ENCODE results near the gene GNAS.
A peak's percentile ranks its signal among the peaks of the same experiment; 100 is the strongest.

The GNAS gene

DNA sequence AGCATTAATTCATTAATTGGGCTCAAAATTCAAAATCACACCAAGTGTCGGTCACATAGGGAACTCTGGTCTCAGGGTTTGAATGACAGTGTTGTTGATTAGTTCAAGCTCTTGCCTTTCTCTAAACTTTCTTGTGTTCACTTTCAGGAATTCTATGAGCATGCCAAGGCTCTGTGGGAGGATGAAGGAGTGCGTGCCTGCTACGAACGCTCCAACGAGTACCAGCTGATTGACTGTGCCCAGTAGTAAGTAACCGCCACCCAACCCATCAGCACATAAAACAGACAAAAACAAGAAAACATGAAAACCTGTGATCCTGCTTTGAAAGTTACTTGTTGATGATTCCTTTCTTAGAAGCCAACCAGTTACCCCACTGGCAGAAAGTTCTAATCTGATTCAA is 52.7 kb downstream of the GNAS start:
- Histone ChIP-seq H3K4me3 (ENCODE audit: low read depth in 1 of 2, low read length in 2 of 2) (no peak overlapping the region), H3K27me3 (ENCODE audit: low read depth, low read length) (no peaks in the 10 kb centered on the region), H3K9me3 (ENCODE audit: control insufficient read depth in 1 of 2, low read length in 2 of 2) (no peaks in the 10 kb centered on the region), H3K4me1 (ENCODE audit: control insufficient read depth in 1 of 2, insufficient read depth in 2 of 2, low read length in 2 of 2) (peaks cover 13 to 61% of the 10 kb centered on the region in 2 donors), H3K27ac (ENCODE audit: low read length) (no peak overlapping the region), H3K36me3 (ENCODE audit: control insufficient read depth in 1 of 2, insufficient read depth in 2 of 2, low read length in 2 of 2) (peaks cover 39 to 50% of the 10 kb centered on the region in 2 donors)

GRCh38 chr20:58906111-58906510 is 53.6 kb downstream of the GNAS start:
- H3K27me3 ChIP-seq (ENCODE audit: low read depth, low read length), result no peaks in the 10 kb centered on the region
- H3K27ac ChIP-seq (ENCODE audit: low read length), result no peak overlapping the region
- H3K4me3 ChIP-seq (ENCODE audit: low read depth in 1 of 2, low read length in 2 of 2), result no peak overlapping the region
- peaks cover 48 to 59% of the 10 kb centered on the region in 2 donors for H3K36me3 ChIP-seq (ENCODE audit: control insufficient read depth in 1 of 2, insufficient read depth in 2 of 2, low read length in 2 of 2)
- no peaks in the 10 kb centered on the region for H3K9me3 ChIP-seq (ENCODE audit: control insufficient read depth in 1 of 2, low read length in 2 of 2)
- H3K4me1 ChIP-seq (ENCODE audit: control insufficient read depth in 1 of 2, insufficient read depth in 2 of 2, low read length in 2 of 2), result peaks cover 13 to 56% of the 10 kb centered on the region in 2 donors

GRCh38 chr20:58906894-58907293 is 54.4 kb downstream of the GNAS start:
- H3K4me3 ChIP-seq (ENCODE audit: low read depth in 1 of 2, low read length in 2 of 2), result peak overlapping the region; percentile 12 to 21
- no peaks in the 10 kb centered on the region for H3K27me3 ChIP-seq (ENCODE audit: low read depth, low read length)
- H3K36me3 ChIP-seq (ENCODE audit: control insufficient read depth in 1 of 2, insufficient read depth in 2 of 2, low read length in 2 of 2), result peaks cover 55 to 66% of the 10 kb centered on the region in 2 donors
- peaks cover 13 to 56% of the 10 kb centered on the region in 2 donors for H3K4me1 ChIP-seq (ENCODE audit: control insufficient read depth in 1 of 2, insufficient read depth in 2 of 2, low read length in 2 of 2)
- H3K9me3 ChIP-seq (ENCODE audit: control insufficient read depth in 1 of 2, low read length in 2 of 2), result no peaks in the 10 kb centered on the region
- H3K27ac ChIP-seq (ENCODE audit: low read length), result peak overlapping the region; percentile 77

DNA sequence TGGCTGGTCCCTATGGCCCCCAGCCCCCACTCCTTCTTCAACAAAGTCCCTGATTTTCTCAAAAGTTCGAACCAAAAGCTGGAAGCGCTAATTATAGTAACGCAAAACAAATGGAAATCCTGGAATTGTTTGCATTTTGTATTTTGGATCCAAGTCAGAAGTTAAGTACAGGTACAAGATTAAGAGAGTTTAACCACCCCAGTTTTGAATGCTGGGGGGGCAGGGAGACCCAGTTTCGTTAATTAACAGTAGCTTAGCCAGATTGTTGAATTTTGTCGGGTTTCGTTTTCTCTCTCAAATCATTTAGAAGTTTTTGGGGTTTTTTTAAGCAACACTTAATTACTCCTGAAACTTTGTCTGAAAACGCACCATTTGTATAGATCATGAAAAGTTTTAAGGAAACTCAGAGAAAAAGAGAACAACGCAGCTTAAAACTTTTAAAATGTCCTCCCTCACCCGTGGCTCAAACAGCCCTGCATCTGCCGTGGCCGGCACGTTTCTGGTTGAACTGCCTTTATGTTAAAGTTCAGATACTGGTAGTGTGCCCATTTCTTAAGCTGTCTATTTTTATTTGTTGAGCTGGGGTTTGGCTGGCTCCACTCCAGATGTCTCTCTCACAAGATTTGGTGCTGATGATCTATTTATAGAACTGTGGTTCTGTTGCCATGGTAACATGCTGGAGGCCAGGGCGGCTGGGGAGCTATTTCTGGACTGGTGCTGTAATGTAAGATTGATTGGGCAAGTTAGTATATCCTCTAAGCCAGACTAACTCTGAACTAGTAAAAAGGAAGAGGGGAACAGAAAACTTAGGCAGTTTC is 55.0 kb downstream of the GNAS start:
- H3K27ac ChIP-seq (ENCODE audit: low read length), result peak overlapping the region; percentile 77
- H3K4me3 ChIP-seq (ENCODE audit: low read depth in 1 of 2, low read length in 2 of 2), result peak overlapping the region; percentile 12 to 21

GRCh38 chr20:58908221-58908620 is 55.7 kb downstream of the GNAS start:
- Histone ChIP-seq H3K9me3 (ENCODE audit: control insufficient read depth in 1 of 2, low read length in 2 of 2) (no peaks in the 10 kb centered on the region), H3K4me1 (ENCODE audit: control insufficient read depth in 1 of 2, insufficient read depth in 2 of 2, low read length in 2 of 2) (peaks cover 13 to 48% of the 10 kb centered on the region in 2 donors), H3K4me3 (ENCODE audit: low read depth in 1 of 2, low read length in 2 of 2) (peak overlapping the region in 1 of 2 donors; percentile 12), H3K27ac (ENCODE audit: low read length) (peak overlapping the region; percentile 77), H3K36me3 (ENCODE audit: control insufficient read depth in 1 of 2, insufficient read depth in 2 of 2, low read length in 2 of 2) (peaks cover 57 to 64% of the 10 kb centered on the region in 2 donors), H3K27me3 (ENCODE audit: low read depth, low read length) (no peaks in the 10 kb centered on the region)

More for the DNA sequence above, 55.0 kb downstream of the GNAS start:
- H3K4me1 ChIP-seq (ENCODE audit: control insufficient read depth in 1 of 2, insufficient read depth in 2 of 2, low read length in 2 of 2), result peaks cover 13 to 50% of the 10 kb centered on the region in 2 donors
- no peaks in the 10 kb centered on the region for H3K27me3 ChIP-seq (ENCODE audit: low read depth, low read length)
- no peaks in the 10 kb centered on the region for H3K9me3 ChIP-seq (ENCODE audit: control insufficient read depth in 1 of 2, low read length in 2 of 2)
- peaks cover 57 to 67% of the 10 kb centered on the region in 2 donors for H3K36me3 ChIP-seq (ENCODE audit: control insufficient read depth in 1 of 2, insufficient read depth in 2 of 2, low read length in 2 of 2)

GRCh38 chr20:58908941-58909340 is 56.4 kb downstream of the GNAS start:
- no peak overlapping the region for H3K4me3 ChIP-seq (ENCODE audit: low read depth in 1 of 2, low read length in 2 of 2)
- H3K9me3 ChIP-seq (ENCODE audit: control insufficient read depth in 1 of 2, low read length in 2 of 2), result no peaks in the 10 kb centered on the region
- no peak overlapping the region for H3K27ac ChIP-seq (ENCODE audit: low read length)
- H3K36me3 ChIP-seq (ENCODE audit: control insufficient read depth in 1 of 2, insufficient read depth in 2 of 2, low read length in 2 of 2), result peaks cover 54 to 57% of the 10 kb centered on the region in 2 donors
- no peaks in the 10 kb centered on the region for H3K27me3 ChIP-seq (ENCODE audit: low read depth, low read length)
- peaks cover 13 to 48% of the 10 kb centered on the region in 2 donors for H3K4me1 ChIP-seq (ENCODE audit: control insufficient read depth in 1 of 2, insufficient read depth in 2 of 2, low read length in 2 of 2)

DNA sequence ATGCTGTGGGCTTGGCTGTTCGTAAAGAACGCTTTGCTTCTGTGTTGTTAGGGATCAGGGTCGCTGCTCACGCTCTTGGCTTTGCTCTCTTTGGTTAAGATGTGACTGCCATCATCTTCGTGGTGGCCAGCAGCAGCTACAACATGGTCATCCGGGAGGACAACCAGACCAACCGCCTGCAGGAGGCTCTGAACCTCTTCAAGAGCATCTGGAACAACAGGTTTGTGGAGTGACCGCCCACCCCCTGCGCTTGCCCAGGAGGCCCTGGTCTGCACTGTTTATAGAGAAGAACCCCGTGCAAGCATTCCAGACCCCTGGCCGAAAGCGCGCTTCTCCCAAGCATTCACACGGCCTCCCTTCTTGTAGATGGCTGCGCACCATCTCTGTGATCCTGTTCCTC is 57.1 kb downstream of the GNAS start:
- Histone ChIP-seq H3K36me3 (ENCODE audit: control insufficient read depth in 1 of 2, insufficient read depth in 2 of 2, low read length in 2 of 2) (peaks cover 52 to 55% of the 10 kb centered on the region in 2 donors), H3K4me1 (ENCODE audit: control insufficient read depth in 1 of 2, insufficient read depth in 2 of 2, low read length in 2 of 2) (peaks cover 13 to 44% of the 10 kb centered on the region in 2 donors), H3K27ac (ENCODE audit: low read length) (no peak overlapping the region), H3K27me3 (ENCODE audit: low read depth, low read length) (no peaks in the 10 kb centered on the region), H3K9me3 (ENCODE audit: control insufficient read depth in 1 of 2, low read length in 2 of 2) (no peaks in the 10 kb centered on the region), H3K4me3 (ENCODE audit: low read depth in 1 of 2, low read length in 2 of 2) (no peak overlapping the region)

DNA sequence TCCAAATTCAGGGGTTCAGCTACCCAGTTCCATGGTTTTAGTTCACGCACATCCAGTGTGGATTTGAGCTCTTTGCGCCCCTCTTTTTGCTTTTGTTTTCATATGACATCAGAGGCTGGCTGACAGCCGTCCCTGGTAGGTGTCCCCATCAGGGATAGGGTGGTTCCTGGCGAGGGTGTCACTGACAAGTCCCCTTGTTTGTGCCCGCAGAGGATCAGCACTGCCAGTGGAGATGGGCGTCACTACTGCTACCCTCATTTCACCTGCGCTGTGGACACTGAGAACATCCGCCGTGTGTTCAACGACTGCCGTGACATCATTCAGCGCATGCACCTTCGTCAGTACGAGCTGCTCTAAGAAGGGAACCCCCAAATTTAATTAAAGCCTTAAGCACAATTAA is 58.0 kb downstream of the GNAS start:
- no peaks in the 10 kb centered on the region for H3K9me3 ChIP-seq (ENCODE audit: control insufficient read depth in 1 of 2, low read length in 2 of 2)
- peaks cover 46 to 47% of the 10 kb centered on the region in 2 donors for H3K36me3 ChIP-seq (ENCODE audit: control insufficient read depth in 1 of 2, insufficient read depth in 2 of 2, low read length in 2 of 2)
- peaks cover 13 to 44% of the 10 kb centered on the region in 2 donors for H3K4me1 ChIP-seq (ENCODE audit: control insufficient read depth in 1 of 2, insufficient read depth in 2 of 2, low read length in 2 of 2)
- no peak overlapping the region for H3K4me3 ChIP-seq (ENCODE audit: low read depth in 1 of 2, low read length in 2 of 2)
- no peaks in the 10 kb centered on the region for H3K27me3 ChIP-seq (ENCODE audit: low read depth, low read length)
- no peak overlapping the region for H3K27ac ChIP-seq (ENCODE audit: low read length)

DNA sequence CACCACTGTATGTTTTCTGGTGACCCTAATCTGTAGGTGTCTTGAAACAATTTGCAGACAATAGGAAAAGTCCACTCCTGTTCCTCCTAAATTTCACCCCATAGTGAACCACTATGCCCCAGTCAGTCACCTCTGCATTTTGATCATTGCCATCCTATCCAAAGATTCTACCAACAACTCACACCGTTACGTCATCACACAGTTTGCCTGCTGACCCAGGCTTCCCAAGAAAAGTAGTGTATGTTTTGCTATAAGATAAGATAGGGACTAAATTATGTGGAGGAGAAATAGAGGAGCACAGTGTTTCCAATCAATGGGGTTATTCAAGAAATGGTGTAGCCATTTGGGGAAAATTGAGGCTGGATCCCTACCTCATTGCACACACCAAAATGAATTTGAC is 58.8 kb downstream of the GNAS start:
- Histone ChIP-seq H3K9me3 (ENCODE audit: control insufficient read depth in 1 of 2, low read length in 2 of 2) (no peaks in the 10 kb centered on the region), H3K27ac (ENCODE audit: low read length) (no peak overlapping the region), H3K36me3 (ENCODE audit: control insufficient read depth in 1 of 2, insufficient read depth in 2 of 2, low read length in 2 of 2) (peaks cover 38% of the 10 kb centered on the region in 2 donors), H3K4me1 (ENCODE audit: control insufficient read depth in 1 of 2, insufficient read depth in 2 of 2, low read length in 2 of 2) (peaks cover 13 to 35% of the 10 kb centered on the region in 2 donors), H3K27me3 (ENCODE audit: low read depth, low read length) (no peaks in the 10 kb centered on the region), H3K4me3 (ENCODE audit: low read depth in 1 of 2, low read length in 2 of 2) (no peak overlapping the region)

DNA sequence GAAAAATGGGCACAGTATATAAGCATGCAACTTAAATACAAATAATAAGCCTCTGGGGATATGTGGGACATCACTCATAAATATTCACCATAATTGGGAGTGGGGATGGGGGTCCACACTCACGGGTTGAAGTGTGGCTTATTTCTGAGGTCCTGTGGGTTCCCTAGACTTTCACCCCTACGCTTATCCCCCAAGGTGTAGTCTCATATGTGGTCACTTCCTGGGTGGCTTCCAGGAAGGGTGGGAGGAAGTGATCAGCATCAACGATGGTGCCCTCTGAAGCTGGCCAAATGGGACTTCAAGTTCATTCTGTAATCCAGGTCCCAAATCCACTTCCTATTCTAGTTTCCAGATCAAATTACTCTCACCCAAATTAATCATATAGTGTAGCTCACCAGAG is 59.5 kb downstream of the GNAS start:
- peaks cover 35 to 38% of the 10 kb centered on the region in 2 donors for H3K36me3 ChIP-seq (ENCODE audit: control insufficient read depth in 1 of 2, insufficient read depth in 2 of 2, low read length in 2 of 2)
- H3K27me3 ChIP-seq (ENCODE audit: low read depth, low read length), result no peaks in the 10 kb centered on the region
- peaks cover 11 to 29% of the 10 kb centered on the region in 2 donors for H3K4me1 ChIP-seq (ENCODE audit: control insufficient read depth in 1 of 2, insufficient read depth in 2 of 2, low read length in 2 of 2)
- no peak overlapping the region for H3K4me3 ChIP-seq (ENCODE audit: low read depth in 1 of 2, low read length in 2 of 2)
- no peak overlapping the region for H3K27ac ChIP-seq (ENCODE audit: low read length)
- H3K9me3 ChIP-seq (ENCODE audit: control insufficient read depth in 1 of 2, low read length in 2 of 2), result no peaks in the 10 kb centered on the region

GRCh38 chr20:58913079-58913478 is 60.6 kb downstream of the GNAS start:
- peaks cover 34 to 38% of the 10 kb centered on the region in 2 donors for H3K36me3 ChIP-seq (ENCODE audit: control insufficient read depth in 1 of 2, insufficient read depth in 2 of 2, low read length in 2 of 2)
- no peaks in the 10 kb centered on the region for H3K9me3 ChIP-seq (ENCODE audit: control insufficient read depth in 1 of 2, low read length in 2 of 2)
- H3K27me3 ChIP-seq (ENCODE audit: low read depth, low read length), result no peaks in the 10 kb centered on the region
- H3K4me1 ChIP-seq (ENCODE audit: control insufficient read depth in 1 of 2, insufficient read depth in 2 of 2, low read length in 2 of 2), result peaks cover 4 to 18% of the 10 kb centered on the region in 2 donors
- H3K4me3 ChIP-seq (ENCODE audit: low read depth in 1 of 2, low read length in 2 of 2), result no peak overlapping the region
- no peak overlapping the region for H3K27ac ChIP-seq (ENCODE audit: low read length)

Data from muscle layer of duodenum (tissue), 2 donors.